ENCODE data around the gene KCNAB2.
A peak's percentile ranks its signal among the peaks of the same experiment; 100 is the strongest.

KCNAB2 gene

DNA sequence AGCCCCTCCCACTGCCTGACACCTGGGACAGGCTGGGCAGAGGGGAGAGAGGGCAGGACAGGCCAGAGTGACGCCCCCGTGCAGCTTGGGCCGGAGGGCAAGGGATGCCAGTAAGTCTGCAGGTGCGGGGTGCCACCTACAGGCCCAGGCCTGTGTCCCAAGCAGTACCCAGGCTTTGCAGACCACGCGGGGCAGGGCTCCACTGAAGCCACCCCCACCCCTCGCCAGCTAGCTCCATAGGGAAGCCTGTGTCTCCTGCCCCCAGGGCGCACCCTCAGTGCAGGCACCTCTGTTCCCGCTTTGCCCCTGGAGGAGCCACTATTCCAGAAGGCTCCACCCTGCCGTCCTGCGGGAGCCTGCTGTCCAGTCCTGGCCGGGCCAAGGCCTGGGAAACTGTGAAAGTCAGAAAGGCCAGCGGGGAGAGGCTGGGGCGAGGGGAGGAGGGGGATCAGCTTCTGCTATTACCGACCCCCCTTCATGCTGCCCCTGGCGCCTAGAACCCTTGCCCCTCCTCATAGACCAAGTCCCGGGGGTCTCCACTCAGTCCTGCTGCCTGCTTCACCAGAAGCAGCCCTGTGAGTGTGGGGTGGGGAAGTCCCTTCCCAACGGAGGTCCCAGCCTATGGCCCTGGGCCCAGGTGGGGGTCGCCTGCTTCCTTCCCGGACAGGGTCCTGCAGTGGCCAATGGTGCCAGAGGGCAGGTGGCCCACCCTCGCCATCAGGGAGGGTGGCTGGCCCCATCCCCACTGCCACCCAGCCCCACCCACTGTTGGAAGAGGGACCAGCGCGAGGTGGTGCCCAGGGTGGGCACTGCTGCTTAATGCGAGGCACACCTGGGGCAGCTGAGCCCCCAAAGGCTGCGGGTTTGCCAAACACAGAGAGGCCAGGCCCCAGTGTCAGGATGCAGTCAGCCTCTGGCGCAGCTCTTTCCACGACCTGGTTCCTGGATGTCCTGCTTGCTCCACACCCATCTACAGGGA is 54.4 kb downstream of the KCNAB2 start:
- no peak for DNase-seq

DNA sequence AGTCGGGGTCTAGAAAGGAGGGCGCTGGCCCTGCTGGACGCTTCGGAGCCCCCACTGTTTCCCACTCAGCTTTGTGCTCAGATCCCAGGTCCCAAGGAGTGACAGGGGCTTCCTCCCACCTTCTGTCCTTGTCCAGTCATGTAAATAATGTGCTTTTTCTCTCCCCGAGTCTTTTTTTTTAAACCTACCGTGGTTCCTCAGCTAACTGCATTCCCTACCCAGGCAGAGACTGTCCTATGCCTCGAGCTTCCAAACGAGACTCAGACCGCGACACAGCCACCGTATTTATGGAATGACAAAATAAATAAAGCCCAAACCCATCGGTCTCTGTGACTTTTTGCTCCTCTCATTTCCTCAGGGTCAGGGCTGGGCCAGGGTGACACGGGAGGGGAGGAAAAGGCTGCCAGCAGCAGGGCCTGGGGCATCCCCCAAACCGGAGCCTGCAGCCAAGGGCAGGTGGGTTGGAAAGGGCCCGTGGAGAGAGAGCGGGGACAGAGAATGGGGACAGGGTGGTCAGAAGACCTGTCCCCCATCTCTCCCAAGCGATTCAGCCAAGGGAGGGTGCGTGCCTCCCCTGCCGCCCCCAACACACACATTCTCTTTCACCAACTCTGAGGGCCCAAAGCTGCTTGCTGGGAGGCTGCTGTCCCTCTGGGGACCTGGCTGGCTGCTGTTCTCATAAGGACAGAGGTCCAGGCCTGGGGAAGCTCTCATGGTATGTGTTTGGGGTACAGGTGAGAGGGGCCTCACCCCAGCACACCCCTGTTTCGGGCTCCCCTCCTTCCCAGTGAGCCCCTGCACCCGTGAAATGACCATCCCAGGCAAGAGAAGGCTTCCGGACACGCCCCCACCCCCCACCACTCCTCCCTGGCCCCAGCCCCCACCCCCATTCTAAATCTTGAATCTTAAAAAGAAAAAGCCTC is 55.4 kb downstream of the KCNAB2 start:
- no peak for DNase-seq

DNA sequence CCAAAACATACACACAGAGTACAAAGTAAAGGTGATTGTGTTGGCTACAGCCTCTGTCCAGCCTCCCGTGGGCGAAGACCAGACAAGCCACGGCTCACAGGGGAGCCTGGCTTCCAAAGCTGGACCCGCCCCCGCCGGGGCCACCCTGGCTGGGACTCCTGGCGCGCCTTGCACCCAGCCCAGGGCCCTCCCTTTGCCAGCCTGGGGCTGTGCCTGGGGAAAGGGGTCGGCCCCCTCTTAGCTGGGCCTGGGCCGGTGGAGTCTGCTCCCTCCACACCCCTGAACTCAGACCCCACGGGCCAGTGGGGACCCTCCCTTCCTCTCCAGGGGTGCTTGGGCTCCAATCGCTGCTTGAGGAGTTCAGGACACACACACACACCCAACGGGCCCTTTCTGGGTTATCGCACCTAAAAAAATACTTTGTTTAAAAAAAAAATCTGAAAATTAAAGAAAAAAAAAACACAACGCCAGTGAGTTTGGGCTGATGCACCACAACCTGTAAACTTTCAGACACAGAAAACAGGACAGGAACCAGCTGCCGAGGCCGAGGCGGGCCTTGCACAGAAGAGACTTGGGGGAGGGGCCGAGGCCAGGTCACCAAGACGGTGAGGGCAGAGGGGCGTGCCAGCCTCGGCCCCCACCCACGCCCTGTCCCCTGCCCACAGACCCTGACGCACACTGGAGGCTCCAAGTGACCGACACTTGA is 56.3 kb downstream of the KCNAB2 start:
- DNase-seq: no peak

DNA sequence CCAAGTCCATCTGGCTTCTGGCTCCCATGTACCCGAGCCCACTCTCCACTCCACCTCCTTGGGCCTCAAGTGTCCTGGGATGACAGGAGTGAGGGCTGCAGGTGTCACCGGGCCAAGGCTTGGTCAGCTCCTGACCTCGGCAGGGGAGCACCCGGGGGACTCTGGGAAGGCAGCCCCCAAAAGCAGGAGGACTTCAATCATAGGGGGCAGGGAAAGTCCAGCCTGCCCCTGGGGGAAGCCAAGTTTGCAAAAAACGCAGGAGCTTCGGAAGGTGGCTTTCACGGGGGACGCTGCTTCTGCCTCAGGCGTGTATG is 56.8 kb downstream of the KCNAB2 start:
- DNase-seq: no peak

DNA sequence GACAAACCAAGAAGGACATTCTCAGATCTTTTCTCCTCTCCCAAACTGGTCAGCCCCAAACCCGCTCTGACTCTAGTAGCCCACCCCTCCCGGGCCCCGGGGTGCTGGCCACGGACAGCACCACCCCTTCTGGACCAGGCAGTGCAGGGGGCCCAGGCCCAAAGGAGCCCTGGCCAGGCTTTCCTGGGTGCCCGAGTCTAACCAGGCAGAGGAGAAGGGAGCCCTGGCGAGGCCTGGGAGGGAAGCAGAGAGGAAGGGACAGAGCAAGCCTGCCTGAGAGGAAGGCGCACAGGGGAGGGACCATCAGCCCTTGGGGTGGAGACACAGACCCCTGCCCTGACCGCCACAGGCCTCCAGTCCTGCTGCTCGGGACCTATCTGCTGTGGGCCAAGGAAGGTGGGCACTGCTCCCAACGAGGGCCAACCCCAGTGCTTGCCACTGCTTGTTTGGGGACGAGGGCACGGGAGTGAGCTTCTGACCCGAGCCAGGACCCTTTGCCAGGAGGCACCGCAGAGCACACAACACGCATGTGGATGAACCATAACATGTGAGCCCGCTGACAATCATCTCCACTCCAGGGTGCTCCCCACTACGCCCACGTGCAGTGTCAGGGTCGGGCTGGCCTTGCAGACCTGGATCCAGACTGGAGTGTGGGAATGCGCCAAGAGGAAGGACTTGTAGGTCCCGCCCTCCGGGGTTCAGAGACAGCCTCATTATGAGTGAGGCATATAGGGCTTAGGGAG is 57.6 kb downstream of the KCNAB2 start:
- DNase-seq: no peak

DNA sequence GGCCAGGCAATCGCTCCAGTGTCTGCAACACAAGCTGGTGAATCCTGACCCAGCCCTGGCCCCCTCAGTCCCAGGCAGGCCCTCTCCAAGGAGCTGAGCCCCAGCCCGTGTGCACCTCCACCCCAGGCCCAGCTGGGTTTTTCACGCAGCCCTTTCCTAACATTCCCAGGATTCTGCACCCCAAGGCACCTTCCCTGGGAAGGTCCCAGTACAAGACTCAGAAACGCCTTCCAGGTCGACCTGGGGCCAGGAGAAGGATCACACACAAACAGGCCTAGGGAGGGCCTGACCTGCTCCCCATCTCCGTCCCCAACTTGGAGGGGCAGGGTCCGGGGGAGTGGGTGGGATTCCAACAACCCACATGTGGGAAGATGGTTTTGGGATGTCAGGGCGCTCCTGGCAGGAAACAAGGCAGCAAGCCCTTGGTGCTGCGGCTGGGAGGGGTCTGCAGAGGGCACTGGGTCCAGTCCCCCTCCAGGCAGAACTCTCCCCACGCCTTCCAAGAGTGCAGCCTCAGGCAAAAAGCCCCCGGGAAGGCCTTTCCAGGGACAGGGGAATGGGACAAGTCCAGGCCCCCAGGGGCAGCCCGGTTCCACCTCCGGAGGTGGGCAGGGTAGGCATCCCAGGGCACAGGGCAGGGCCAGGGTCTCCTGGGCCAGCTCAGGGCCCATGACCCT is 58.3 kb downstream of the KCNAB2 start:
- DNase-seq: no peak

DNA sequence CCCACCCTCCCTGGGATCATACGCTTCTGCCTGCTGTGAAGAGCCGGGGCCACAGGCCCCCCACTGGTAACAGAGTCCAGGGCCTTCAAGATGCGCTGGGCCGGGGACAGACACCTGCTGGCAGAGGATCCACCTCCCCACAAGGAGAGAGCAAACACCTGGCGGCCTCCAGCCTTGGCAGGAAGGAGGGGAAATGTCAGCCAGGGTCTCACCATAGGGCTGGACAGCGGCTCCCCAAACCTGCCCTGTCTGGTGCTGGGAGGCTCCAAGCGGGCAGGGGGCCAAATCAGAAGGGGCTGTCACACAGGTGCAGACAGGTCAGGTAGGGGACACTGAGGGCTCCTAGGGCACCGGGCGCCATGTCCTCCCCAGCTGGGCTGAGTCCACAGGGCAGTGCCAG is 58.9 kb downstream of the KCNAB2 start:
- no peak for DNase-seq

DNA sequence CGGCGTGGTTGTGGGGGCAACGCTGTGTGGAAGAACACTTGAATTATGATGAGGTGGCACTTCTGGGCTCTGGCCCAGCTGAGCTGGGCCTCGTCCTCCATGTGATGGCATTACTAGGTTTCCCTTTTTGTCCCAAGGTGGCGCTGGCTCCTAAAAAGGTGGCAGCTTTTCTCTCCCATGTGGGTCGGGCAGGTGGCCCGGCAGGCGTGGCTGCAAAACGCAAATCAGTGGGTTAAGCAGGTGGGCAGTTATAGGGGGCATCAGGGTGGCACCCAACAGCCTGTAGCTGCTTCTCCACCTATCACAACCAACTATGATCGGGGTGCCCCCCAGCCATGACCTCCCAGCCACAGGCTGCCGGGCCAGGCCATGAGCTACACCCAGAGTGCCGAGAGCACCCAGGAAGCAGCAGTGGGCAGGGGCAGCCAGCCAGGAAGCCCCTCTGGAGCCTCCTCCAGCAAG is 59.6 kb downstream of the KCNAB2 start:
- no peak for DNase-seq

DNA sequence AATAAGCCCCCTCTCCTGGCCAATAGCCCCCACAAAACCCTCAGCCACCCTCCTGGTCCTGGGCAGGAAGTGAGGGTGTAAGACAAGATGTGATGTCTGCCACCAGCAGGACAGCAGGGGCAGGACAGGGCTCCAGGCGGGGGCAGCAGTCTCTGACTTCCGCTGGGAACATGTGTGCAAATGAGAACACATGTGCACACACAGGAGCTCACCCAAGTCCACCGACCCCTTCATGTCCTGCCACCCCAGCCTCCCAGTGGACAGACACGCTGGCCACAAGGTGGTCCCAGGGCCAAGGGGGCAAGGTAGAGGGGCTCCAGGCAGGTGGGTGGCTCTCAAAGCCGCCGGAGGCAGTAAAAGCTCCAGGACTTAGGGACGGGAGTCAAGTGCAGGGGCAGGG is 60.1 kb downstream of the KCNAB2 start:
- no peak for DNase-seq

DNA sequence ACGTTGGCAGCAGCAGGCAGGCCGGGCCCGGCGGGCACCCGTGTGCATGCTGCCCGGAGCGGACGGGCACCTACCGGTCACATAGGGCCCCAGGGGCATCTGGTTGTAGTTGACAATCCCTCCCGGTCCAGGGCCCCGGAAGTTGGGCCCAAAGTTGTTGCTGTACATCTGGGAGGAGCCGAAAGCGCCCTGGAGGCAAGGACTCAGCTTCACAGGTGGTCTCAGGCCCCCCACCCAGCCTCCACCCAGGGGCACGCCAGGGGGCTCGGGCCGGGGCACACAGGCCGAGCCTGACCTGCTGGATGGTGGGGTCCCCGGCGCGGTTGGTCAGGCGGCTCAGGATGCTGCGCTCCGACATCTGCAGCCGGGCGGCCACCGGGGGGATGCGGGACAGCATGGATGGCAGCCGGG is 60.6 kb downstream of the KCNAB2 start:
- DNase-seq: no peak

DNA sequence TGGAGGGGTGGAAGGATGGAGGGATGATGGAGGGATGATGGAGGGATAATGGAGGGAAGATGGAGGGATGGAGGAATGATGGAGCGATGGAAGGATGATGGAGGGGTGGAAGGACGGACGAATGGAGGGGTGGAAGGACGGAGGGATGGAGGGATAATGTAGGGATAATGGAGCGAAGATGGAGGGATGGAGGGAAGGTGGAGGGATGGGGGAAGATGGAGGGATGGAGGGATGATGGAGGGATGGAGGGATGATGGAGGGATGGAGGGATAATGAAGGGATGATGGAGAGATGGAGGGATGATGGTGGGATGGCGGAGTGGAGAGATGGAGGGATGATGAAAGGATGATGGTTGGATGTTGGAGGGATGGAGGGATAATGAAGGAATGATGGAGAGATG is 61.3 kb downstream of the KCNAB2 start:
- no peak for DNase-seq

DNA sequence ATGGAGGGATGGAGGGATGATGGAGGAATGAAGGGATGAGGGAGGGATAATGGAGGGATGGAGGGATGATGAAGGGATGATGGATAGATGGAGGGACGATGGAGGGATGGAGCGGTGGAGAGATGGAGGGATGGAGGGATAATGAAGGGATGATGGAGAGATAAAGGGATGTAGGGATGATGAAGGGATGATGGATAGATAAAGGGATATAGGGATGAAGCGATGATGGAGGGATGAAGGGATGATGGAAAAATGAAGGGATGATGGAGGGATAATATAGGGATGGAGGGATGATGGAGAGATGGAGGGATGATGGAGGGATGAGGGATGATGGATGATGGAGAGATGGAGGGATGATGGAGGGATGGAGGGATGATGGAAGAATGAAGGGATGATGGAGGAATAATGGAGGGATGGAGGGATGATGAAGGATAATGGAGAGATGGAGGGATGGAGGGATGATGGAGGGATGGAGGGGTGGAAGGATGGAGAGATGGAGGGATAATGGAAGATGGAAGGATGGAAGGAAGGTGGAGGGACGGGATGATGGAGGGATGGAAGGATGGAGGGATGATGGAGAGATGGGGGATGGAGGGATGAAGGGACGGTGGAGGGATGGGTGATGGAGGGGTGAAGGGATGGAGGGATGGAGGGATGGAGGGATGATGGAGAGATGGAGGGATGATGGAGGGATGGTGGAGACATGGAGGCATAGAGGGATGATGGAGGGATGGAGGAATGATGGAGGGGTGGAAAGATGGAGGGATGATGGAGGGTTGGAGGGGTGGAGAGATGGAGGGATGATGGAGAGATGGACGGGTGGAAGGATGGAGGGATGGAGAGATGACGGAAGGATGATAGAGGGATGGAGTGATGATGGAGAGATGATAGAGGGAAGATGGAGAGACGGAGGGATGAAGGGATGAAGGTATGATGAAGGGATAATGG is 62.0 kb downstream of the KCNAB2 start:
- DNase-seq: no peak

DNA sequence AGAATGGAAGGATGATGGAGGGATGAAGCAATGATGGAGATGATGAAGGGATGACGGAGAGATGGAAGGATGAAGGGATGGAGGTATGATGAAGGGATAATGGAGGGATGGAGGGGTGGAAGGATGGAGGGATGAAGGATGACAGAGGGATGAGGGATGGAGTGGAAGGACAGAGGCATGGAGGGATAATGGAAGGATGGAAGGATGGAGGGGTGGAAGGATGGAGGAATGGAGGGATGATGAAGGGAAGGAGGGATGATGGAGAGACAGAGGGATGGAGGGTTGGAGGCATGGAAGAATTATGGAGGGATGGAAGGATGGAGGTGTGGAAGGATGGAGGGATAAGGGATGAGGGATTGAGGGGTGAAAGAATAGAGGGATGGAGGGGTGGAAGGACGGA is 62.8 kb downstream of the KCNAB2 start:
- no peak for DNase-seq

DNA sequence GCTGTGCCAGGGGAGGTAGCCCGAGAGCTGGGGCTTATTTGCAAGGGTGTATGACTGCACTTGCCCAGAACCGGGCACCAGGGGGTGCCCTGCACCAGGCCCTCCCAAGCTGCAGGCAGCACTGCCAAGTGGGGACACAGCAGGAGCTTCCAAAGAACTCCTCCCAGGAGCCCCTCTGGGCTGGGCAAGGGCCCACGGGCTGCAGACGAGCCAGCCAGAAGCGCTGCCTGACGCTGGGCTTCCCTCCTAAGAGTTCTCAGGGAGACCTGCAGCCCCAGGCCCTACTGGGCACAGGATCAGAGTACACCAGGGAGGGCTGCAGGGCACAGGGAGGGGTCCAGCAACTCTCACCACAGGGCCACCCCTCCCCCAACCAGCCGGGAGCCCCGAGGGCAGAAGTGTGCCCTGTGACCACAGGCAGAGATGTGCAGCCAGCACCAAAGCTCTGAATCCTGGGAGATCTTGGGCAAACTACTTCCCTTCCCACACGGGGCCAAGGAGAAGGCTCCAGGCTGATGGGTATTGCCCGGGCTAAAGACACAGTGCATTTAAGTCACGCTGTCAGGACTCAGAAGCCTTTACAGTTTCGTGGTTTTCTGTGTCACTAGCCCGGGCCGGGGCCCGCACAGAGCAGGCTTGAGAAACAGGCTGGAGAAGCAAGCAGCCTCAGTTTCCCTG is 63.4 kb downstream of the KCNAB2 start:
- peak; percentile 80 for DNase-seq

DNA sequence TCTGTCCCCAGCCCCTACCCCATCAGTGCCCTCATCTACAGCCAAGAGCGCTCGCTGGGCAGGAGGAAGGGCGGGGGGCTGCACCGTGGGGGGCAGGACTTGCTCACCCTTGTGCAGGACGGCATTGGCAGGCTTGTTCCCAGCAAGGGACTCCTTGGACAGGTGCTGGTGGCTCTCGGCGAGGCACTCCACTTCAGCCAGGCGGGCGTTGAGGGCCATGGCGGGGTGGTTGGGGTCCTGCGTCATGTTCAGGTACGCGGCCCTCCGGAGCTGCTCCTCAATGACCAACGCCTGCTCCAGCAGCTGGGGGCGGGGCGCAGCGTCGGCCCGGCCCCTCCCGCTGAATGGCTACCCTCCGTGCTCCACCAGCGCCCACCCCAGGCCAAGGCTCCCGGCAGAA is 64.0 kb downstream of the KCNAB2 start:
- DNase-seq: no peak

DNA sequence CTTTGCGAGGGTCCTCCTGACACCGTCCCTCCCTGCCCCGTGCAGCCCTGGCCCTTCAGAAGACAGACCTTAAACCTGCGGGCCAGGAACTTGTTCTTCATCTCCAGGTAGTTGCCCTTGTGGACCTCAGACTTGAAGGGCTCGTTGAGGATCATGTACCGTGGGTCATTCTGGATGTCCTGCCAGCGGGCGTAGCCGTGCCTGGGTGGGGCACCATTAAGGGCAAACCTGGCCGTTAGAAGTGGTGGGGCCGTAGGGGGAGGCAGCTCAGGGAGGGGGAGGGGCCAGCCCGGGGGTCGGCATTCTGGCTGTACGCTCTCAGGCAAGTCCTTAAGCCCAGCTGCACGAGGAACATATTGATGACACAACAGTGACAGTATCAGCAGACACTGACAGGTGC is 64.6 kb downstream of the KCNAB2 start:
- DNase-seq: no peak

DNA sequence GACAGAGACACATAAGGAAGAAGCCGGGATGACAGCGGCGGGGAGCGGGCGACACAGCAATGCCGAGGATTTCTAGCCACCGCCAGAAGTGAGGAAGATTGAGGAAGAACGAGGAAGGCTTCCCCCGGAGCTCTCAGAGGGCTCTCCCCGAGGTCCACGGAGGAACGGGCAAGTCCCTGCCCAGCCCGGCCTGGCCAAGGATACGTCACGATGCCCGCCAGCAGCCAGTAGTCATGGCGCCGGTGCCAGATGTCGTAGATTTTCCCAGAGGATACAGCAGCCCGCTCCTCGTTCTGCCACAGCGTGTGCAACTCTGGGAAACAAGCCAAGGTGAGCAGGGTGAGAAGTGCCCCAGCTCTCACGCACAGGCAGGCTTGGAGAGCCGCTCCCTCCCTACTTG is 65.9 kb downstream of the KCNAB2 start:
- DNase-seq: peak; percentile 38

DNA sequence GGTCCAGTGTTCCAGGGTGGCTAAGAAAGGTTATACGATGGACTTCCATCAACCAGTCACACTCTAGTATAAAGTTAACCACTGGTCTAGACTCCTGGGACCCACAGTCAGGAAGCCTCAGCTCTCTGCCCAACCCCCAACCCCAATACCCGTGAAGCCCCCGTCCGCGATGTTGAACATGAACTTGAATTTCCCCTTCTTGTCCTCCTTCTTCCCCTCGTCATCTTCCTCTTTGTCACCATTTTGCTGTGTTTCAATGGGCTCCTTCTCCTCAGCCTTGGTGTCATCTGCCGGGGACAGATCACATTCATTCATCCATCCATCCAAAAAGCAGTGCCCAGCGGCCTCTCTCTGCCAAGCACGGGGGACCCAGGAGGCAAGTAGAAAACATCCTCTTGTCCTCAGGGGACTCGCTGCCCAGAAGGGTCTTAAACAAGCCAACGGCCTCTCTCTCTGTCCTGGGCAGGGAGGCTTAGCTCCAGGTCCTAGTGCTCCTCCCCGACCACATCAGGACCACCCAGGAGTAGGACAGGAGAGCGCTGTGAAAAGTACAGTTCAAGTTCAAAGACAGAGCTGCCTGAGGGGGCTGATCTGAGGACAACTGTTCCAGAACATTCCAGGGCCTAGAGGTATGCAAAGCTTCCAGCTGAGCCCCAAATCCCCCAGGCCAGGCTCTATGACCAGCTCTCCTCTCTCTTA is 66.5 kb downstream of the KCNAB2 start:
- no peak for DNase-seq

DNA sequence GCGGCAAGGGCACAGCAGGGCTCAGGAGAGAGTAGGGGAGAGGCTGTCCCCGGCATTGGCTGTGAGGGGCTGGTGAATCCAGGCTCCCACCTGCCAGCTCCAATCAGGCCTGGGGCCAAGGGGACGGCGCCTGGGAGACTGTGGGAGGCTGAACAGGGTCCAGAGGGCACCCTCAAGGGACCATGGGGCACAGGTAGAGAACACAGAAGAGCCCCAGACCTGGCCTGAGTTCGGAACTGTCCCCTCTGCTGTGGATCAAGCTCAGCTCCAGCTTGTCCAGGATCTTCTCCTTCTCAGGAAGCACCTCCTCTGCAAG is 67.0 kb downstream of the KCNAB2 start:
- no peak for DNase-seq

DNA sequence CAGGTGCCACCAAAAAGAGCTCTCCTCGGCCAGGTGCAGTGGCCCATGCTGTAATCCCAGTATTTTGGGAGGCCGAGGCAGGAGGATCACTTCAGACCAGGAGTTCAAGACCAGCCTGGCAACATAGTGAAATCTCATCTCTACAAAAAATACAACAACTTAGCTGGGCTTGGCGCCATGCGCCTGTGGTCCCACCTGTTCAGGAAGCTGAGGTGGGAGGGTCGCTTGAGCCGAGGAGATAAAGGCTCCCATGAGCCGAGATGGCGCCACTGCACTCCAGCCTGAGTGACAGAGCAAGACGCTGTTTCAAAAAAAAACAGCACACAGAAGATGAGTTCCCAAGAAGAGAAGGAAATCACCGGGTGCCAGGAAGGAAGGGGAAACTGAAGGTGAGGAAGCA is 67.4 kb downstream of the KCNAB2 start:
- DNase-seq: no peak

All from COR-L47 (cell line).